Measurements from ENCODE around the gene PRSS53.

PRSS53 gene

DNA sequence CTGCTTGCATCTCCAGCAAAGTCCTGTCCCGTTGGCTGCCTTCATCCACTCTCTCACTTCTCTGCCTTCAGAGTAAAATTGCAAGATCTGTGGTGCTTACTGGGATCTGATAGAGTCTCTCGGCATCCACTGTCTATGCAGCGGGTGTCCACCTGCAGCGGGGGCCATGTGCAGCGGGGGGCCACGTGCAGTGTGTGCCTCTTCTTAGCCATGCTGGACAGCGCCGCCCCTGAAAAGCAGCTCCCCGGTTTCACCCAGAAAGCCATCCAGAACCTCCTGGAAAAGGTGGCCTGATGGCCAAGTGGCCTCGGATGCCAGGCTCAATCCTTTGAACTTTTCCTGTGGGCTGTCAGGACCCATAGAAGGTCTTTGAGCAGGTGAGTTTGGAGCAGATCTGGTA lies 45.9 kb downstream of the PRSS53 start:
- DNase-seq = no peak

DNA sequence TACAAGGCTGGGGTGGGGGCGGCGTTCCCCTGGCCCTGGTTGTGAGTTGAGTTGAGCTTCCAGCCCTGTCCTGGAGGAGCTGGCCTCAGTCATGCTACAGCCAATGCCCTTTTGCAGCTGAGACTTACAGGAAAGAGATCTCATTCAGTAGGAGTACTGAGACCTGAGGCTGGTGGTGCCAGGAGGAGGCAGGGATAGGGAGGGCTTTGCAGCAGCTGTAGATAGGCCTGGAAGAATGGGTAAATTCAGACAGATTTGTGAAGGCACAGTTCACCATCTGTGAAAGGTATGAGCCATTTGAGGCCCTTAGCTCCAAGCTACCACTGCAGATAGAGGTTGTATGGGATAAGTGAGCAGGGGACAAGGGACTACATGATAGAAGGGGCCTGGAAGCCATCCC lies 49.8 kb downstream of the PRSS53 start:
- DNase-seq = no peak

DNA sequence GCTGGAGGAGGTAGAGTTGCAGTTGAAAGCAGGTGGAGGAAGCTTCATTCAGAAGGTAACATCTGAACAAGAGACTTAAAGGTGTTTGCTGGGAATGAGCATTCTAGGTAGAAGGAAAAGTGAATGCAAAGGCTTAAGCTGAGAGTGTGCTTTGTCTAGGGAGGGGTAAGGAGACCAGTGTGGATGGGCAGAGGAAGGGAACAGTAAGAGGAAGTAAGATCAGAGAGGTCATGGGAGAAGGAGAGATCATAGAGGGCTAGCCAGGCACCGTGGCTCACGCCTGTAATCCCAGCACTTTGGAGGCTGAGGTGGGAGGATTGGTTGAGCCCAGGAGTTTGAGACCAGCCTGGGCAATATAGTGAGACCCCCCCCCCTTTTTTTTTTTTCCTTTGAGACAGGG lies 52.1 kb downstream of the PRSS53 start:
- DNase-seq = no peak

DNA sequence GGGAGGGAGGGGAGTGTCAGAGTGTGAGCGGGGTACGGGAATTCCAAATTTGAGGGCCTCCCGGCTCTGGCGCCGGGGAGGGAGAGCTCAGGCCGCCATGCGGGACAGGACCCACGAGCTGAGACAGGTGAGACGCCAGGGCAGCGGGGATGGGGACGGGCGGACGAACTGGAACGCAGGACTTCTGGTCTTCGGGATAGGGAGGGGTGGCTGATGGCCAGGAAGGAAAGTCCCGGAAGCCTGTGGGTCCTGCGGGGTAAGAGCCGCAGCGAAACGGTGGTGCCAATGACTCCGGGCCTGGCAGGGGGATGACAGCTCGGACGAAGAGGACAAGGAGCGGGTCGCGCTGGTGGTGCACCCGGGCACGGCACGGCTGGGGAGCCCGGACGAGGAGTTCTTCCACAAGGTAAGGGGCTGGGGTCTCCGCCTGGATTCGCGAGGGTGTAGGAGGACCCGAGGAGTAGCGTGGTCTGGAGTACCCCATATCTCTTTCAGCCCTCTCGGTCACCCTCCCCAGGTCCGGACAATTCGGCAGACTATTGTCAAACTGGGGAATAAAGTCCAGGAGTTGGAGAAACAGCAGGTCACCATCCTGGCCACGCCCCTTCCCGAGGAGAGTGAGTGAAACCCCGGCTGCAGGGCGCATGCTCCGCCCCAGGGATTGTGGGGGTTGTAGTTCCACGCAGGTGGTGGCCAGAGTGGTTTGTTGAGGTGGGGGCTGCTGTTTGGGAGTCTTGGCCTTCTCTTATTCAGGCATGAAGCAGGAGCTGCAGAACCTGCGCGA lies 54.8 kb downstream of the PRSS53 start:
- DNase-seq = peak; percentile 87 to 88

All from CD4-positive, alpha-beta T cell treated with Interleukin-4 for 1 hour (primary cell).